ENCODE data around the gene LAMA3. TPM values are rescaled to one million over a fixed set of nuclear protein-coding genes. Genes with fewer than 3 reads are reported as not detected.

The LAMA3 gene
- total RNA-seq, 1 donor from 2014 or later, result 0.47 TPM

DNA sequence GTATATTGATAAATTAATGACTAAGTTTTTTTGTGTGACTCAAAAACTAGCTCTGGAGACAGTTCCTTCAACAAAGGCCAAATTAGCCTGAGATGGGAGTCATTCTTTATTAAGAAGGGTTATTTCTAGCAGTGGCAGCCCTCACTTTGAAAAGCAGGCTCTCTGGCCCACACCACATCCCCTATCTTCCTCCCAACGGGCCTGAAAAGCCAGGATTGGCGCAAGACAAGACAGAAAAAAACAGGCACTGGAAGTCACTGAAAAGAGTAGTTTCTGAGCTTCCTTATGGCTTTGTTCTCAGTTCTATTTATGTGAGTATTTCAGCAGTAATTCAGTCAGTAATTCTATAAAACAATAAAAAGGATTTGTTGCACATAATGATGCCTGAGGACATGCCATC lies 149.0 kb downstream of the LAMA3 start:
- no peaks in the 10 kb centered on the region for H4K20me1 ChIP-seq (ENCODE audit: low read depth)
- no peaks in the 10 kb centered on the region for H3K27me3 ChIP-seq
- no peaks in the 10 kb centered on the region for H3K79me2 ChIP-seq (ENCODE audit: low read depth)
- H3K4me1 Mint-ChIP-seq, result no peaks in the 10 kb centered on the region
- H3K36me3 ChIP-seq, result no peaks in the 10 kb centered on the region
- H3K9ac ChIP-seq, result no peak overlapping the region
- no peaks in the 10 kb centered on the region for H3K36me3 Mint-ChIP-seq
- H3K4me3 Mint-ChIP-seq, result no peak overlapping the region
- H3K27ac Mint-ChIP-seq, result no peak overlapping the region
- no peaks in the 10 kb centered on the region for H3K27me3 Mint-ChIP-seq (ENCODE audit: insufficient read depth, low read depth)
- no peaks in the 10 kb centered on the region for H3F3A ChIP-seq (ENCODE audit: low read depth)
- TF ChIP-seq EZH2 (IDR thresholded peaks at IDR 0.05) (no peak), EZH2phosphoT487 (IDR thresholded peaks at IDR 0.05) (no peak)
- TF ChIP-seq, protein P1, sequence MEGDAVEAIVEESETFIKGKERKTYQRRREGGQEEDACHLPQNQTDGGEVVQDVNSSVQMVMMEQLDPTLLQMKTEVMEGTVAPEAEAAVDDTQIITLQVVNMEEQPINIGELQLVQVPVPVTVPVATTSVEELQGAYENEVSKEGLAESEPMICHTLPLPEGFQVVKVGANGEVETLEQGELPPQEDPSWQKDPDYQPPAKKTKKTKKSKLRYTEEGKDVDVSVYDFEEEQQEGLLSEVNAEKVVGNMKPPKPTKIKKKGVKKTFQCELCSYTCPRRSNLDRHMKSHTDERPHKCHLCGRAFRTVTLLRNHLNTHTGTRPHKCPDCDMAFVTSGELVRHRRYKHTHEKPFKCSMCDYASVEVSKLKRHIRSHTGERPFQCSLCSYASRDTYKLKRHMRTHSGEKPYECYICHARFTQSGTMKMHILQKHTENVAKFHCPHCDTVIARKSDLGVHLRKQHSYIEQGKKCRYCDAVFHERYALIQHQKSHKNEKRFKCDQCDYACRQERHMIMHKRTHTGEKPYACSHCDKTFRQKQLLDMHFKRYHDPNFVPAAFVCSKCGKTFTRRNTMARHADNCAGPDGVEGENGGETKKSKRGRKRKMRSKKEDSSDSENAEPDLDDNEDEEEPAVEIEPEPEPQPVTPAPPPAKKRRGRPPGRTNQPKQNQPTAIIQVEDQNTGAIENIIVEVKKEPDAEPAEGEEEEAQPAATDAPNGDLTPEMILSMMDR (IDR thresholded peaks at IDR 0.05), result no peak
- no peak for DNase-seq (ENCODE audit: low spot score)
- no peak overlapping the region for H3K4me2 ChIP-seq
- no peaks in the 10 kb centered on the region for H3K4me1 ChIP-seq
- H2AFZ ChIP-seq (replicated peaks), result no peak overlapping the region
- H3K9me3 ChIP-seq (ENCODE audit: low read depth), result no peaks in the 10 kb centered on the region
- no peak overlapping the region for H3K27ac ChIP-seq
- H3K9me3 Mint-ChIP-seq, result no peaks in the 10 kb centered on the region
- no peak overlapping the region for H3K4me3 ChIP-seq

DNA sequence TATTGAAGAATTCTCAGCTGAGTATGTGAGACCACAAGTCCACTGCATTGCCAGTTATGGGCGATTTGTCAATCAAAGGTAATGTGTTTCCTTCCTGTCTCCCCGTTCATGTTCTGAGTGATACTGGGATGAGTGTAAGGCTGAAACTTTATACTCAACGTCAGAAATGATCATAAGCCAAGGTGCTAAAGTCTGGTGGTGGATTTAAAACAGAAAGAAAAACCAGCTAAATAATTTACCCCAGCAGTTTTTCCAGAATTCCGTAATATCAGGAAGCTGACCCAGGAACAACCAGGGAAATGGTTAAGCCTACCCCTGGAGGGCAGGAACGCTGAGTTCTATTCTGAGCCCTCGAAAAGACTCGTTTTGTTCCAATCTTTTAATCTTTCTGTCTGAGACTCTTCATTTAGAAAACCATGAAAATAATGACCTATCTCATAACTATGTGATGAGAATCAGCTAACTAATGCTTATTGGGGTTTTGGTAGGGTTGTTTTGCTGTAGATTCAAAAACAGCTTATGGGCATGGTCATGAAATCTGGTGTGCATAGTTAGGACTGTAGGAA lies 149.6 kb downstream of the LAMA3 start:
- H3K27me3 Mint-ChIP-seq (ENCODE audit: insufficient read depth, low read depth), result peaks cover 3% of the 10 kb centered on the region
- no peaks in the 10 kb centered on the region for H3K9me3 Mint-ChIP-seq
- H3K4me3 Mint-ChIP-seq, result no peak overlapping the region
- H3K4me1 ChIP-seq, result no peaks in the 10 kb centered on the region
- H4K20me1 ChIP-seq (ENCODE audit: low read depth), result no peaks in the 10 kb centered on the region
- H3K9me3 ChIP-seq (ENCODE audit: low read depth), result no peaks in the 10 kb centered on the region
- no peak overlapping the region for H3K4me3 ChIP-seq
- H3K79me2 ChIP-seq (ENCODE audit: low read depth), result no peaks in the 10 kb centered on the region
- H3F3A ChIP-seq (ENCODE audit: low read depth), result no peaks in the 10 kb centered on the region
- no peaks in the 10 kb centered on the region for H3K4me1 Mint-ChIP-seq
- no peak overlapping the region for H3K27ac Mint-ChIP-seq
- H3K4me2 ChIP-seq, result no peak overlapping the region
- H2AFZ ChIP-seq (replicated peaks), result no peak overlapping the region
- H3K36me3 Mint-ChIP-seq, result no peaks in the 10 kb centered on the region
- no peak overlapping the region for H3K27ac ChIP-seq
- H3K36me3 ChIP-seq, result no peaks in the 10 kb centered on the region
- no peaks in the 10 kb centered on the region for H3K27me3 ChIP-seq
- DNase-seq (ENCODE audit: low spot score), result no peak
- no peak overlapping the region for H3K9ac ChIP-seq
- TF ChIP-seq EZH2 (IDR thresholded peaks at IDR 0.05), result no peak
- TF ChIP-seq, protein P1 (IDR thresholded peaks at IDR 0.05), result no peak
- TF ChIP-seq EZH2phosphoT487 (IDR thresholded peaks at IDR 0.05), result no peak

DNA sequence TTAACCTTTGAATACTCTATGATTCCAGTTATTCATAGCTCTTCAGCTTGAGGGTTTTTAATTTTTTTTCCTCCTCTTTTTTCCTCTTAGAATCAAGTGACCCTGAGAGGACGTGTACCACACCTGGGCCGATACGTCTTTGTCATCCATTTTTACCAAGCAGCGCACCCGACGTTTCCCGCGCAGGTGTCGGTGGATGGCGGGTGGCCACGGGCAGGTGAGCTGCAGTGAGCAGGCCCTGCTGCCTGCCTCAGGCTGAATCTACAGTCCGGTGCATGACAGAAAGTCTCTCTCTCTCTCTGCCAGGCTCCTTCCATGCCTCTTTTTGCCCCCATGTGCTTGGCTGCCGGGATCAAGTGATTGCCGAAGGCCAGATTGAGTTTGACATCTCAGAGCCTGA lies 153.1 kb downstream of the LAMA3 start:
- Histone ChIP-seq H3K9ac (no peak overlapping the region), H3K4me2 (no peak overlapping the region), H3K4me1 (peaks cover 9% of the 10 kb centered on the region), H3F3A (ENCODE audit: low read depth) (no peaks in the 10 kb centered on the region), H4K20me1 (ENCODE audit: low read depth) (no peaks in the 10 kb centered on the region), H3K9me3 (ENCODE audit: low read depth) (no peaks in the 10 kb centered on the region), H3K4me3 (no peak overlapping the region), H3K79me2 (ENCODE audit: low read depth) (no peaks in the 10 kb centered on the region), H3K27ac (no peak overlapping the region), H3K27me3 (no peaks in the 10 kb centered on the region), H3K36me3 (no peaks in the 10 kb centered on the region), H2AFZ (replicated peaks) (no peak overlapping the region)
- Mint-ChIP-seq H3K27ac (no peak overlapping the region), H3K27me3 (ENCODE audit: insufficient read depth, low read depth) (peaks cover 3% of the 10 kb centered on the region), H3K36me3 (no peaks in the 10 kb centered on the region), H3K4me1 (no peaks in the 10 kb centered on the region), H3K9me3 (no peaks in the 10 kb centered on the region), H3K4me3 (no peak overlapping the region)
- DNase-seq (ENCODE audit: low spot score), result no peak
- TF ChIP-seq, protein P1 (IDR thresholded peaks at IDR 0.05), result no peak
- no peak for TF ChIP-seq EZH2 (IDR thresholded peaks at IDR 0.05)
- TF ChIP-seq EZH2phosphoT487 (IDR thresholded peaks at IDR 0.05), result no peak

All from neural progenitor cell (in vitro differentiated cells).